Left ventricle myocardium inferior (tissue), 1 donor: ENCODE data around the gene GDF2. TPM values are rescaled to one million over a fixed set of nuclear protein-coding genes. Genes with fewer than 3 reads are reported as not detected.

ENCODE experiments used
- DNase-seq: peaks from one replicate; pipeline ENCODE4 v3.0.0-alpha.2; 2020
- H3K27ac ChIP-seq: fragments of 200-600 bp; replicated peaks from 2 replicates; pipeline ENCODE4 v1.8.0; 2021
- H3K27me3 ChIP-seq: fragments of 200-600 bp; 2 replicates; pipeline ENCODE4 v1.8.0; 2021; ENCODE audit warnings: low read depth
- H3K36me3 ChIP-seq: fragments of 200-600 bp; 2 replicates; pipeline ENCODE4 v1.8.0; 2021
- H3K4me1 ChIP-seq: fragments of 200-600 bp; 2 replicates; pipeline ENCODE4 v1.8.0; 2021
- H3K4me3 ChIP-seq: fragments of 200-600 bp; 2 replicates; pipeline ENCODE4 v1.8.0; 2021; ENCODE audit warnings: mild to moderate bottlenecking, moderate library complexity
- H3K9me3 ChIP-seq: fragments of 200-600 bp; replicated peaks from 2 replicates; pipeline ENCODE4 v1.8.0; 2021
- CTCF ChIP-seq: fragments of 200-600 bp; IDR thresholded peaks from 2 replicates; pipeline ENCODE4 v1.8.0; 2021; ENCODE audit warnings: antibody characterized with exemption, mild to moderate bottlenecking, borderline replicate concordance
- intact Hi-C: fragments of 100-400 bp; cut with micrococcal nuclease; formaldehyde crosslinking; loops from one replicate; pipeline ENCODE4 v1.11.0; 2022
- long read RNA-seq: library from polyadenylated mRNA; unstranded; transcript quantifications from one replicate; pipeline ENCODE4 v2.0.0, GENCODE V29; 2021
- total RNA-seq: library from RNA; stranded (reverse); fragmentation: NEBNext Ultra II Directional; extraction: Animal tissue kit (Norgen Biotek cat#: 25700); gene quantifications from one replicate; pipeline ENCODE4 v1.2.1, GENCODE V29; 2021
- donor health status: DM: no; HTN: yes; CAD: no; lungs with severe emphysema.

Gene GDF2
- not detected for total RNA-seq
- long read RNA-seq: 0 reads

DNA sequence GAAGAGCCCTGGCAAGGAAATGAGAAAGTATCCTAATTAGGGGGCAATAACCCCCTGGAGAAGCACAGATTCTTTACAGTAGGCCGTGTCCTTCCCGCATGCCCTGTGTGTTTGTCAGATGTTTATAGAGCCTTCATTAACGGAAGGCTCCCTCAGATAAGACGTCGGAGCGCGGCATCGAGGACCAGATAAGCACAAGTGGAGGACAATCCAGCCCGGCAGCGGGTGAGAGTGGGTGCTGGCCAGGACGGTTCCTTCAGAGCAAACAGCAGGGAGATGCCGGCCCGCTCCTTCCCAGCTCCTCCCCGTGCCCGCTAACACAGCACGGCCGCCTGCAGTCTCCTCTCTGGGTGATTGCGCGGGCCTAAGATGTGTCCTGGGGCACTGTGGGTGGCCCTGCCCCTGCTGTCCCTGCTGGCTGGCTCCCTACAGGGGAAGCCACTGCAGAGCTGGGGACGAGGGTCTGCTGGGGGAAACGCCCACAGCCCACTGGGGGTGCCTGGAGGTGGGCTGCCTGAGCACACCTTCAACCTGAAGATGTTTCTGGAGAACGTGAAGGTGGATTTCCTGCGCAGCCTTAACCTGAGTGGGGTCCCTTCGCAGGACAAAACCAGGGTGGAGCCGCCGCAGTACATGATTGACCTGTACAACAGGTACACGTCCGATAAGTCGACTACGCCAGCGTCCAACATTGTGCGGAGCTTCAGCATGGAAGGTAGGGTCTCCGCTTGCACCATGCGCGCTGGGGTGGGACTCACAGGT is at the start of gene GDF2:
GDF2 (plus strand) TSS at position 155 of the 762 bp plus-strand sequence; CDS start at position 370, 215 bp downstream.
- H3K36me3 ChIP-seq: no peaks in the 10 kb centered on the region
- no peak within 1 kb of the TSS for H3K27ac ChIP-seq
- no peak for TF ChIP-seq CTCF
- intact Hi-C loops: no loop called here
- DNase-seq: no peak
- H3K27me3 ChIP-seq: peaks cover 41% of the 10 kb centered on the region
- no peaks in the 10 kb centered on the region for H3K9me3 ChIP-seq
- H3K4me1 ChIP-seq: peaks cover 22% of the 10 kb centered on the region
- no peak within 1 kb of the TSS for H3K4me3 ChIP-seq

GRCh38 chr10:47276071-47276470 is 46.2 kb upstream of the GDF2 start:
- Histone ChIP-seq H3K36me3 (no peaks in the 10 kb centered on the region), H3K4me3 (no peak overlapping the region), H3K4me1 (peaks cover 5% of the 10 kb centered on the region), H3K9me3 (peaks cover 11% of the 10 kb centered on the region), H3K27ac (no peak overlapping the region), H3K27me3 (no peaks in the 10 kb centered on the region)
- intact Hi-C loops: no loop called here
- no peak for DNase-seq
- TF ChIP-seq CTCF: no peak

DNA sequence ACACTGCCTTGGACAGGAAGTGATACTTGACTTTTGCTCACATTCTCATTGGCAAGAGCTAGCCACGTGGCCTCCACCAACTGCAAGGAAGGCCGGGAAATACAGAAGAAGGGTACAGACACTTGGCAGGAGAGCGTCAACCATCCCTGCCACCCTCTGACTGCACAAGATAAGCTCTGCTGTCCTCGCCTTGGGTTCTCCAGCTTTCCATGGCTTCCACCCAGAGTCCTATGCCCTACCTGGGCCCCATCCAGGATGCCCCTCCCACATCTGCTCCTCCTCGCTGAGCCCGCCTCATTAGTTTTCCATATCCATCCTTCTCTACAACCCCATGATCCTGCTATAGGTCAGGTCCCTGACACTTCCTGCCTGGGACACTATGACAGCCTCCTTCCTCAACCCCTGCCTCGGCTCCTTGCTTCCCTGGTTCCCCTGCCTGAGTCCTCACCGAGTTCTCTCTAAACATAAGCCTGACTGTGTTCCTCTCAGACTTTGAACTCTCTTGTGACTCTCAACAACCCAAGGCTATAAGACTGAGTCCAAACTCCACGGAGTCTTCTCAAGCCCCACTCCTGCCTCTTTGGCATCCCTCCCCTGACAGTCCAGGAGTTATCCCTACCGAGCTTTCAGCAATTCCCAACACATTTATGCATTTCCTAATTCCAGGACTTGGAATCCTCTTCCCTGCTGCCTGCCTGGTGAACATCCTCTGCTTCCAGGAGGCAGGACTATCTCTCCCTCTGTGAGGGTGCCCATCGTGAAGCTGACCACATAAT is 45.5 kb upstream of the GDF2 start:
- H3K36me3 ChIP-seq: no peaks in the 10 kb centered on the region
- H3K4me1 ChIP-seq: peaks cover 5% of the 10 kb centered on the region
- intact Hi-C loops: no loop called here
- peaks cover 11% of the 10 kb centered on the region for H3K9me3 ChIP-seq
- H3K27ac ChIP-seq: no peak overlapping the region
- no peaks in the 10 kb centered on the region for H3K27me3 ChIP-seq
- no peak overlapping the region for H3K4me3 ChIP-seq
- DNase-seq: no peak
- no peak for TF ChIP-seq CTCF

- Histone ChIP-seq H3K4me3 (no peak overlapping the region), H3K9me3 (peaks cover 7% of the 10 kb centered on the region), H3K4me1 (peaks cover 5% of the 10 kb centered on the region), H3K27ac (no peak overlapping the region), H3K36me3 (no peaks in the 10 kb centered on the region), H3K27me3 (no peaks in the 10 kb centered on the region)
- intact Hi-C loops: no loop called here
- DNase-seq: no peak
- no peak for TF ChIP-seq CTCF
Observed at GRCh38 chr10:47277352-47278151, 44.7 kb upstream of the GDF2 start.

- intact Hi-C loops: no loop called here
- Histone ChIP-seq H3K27me3 (no peaks in the 10 kb centered on the region), H3K36me3 (no peaks in the 10 kb centered on the region), H3K4me3 (no peak overlapping the region), H3K9me3 (peaks cover under 1% of the 10 kb centered on the region), H3K27ac (no peak overlapping the region), H3K4me1 (peaks cover 5% of the 10 kb centered on the region)
- no peak for TF ChIP-seq CTCF
- DNase-seq: no peak
Observed at GRCh38 chr10:47278152-47278473, 44.1 kb upstream of the GDF2 start.
